GM10266 (cell line): Measurements from ENCODE around the gene PTPRM.

Experiments
- DNase-seq: peaks from one replicate; pipeline ENCODE4 v3.0.0; 2012; ENCODE audit errors: extremely low spot score
- TF ChIP-seq, protein P1 (sequence below): IDR thresholded peaks from 2 replicates; pipeline ENCODE4 v1.5.1; 2012; ENCODE audit warnings: mild to moderate bottlenecking, low read depth; ENCODE audit not compliant: control insufficient read depth, insufficient read depth; ENCODE audit errors: missing control alignments

The PTPRM gene

DNA sequence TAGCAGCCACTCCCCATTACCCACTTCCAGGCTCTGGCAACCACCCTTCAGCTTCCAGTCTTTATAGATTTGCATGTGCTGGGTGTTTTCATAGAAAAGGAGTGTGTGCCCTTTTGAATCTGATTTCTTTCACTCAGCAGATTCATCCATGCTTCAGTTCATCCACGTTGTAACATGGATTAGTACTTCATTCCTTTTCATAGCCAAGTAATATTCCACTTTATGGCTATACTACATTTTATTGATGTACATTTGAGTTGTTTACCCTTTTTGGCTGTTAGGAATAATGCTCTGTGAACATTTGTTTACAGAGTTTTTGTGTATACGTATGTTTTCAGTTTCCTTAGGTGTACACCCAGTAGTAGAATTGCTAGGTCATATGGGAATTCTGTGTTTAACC lies 836.6 kb downstream of the PTPRM start:
- TF ChIP-seq, protein P1, sequence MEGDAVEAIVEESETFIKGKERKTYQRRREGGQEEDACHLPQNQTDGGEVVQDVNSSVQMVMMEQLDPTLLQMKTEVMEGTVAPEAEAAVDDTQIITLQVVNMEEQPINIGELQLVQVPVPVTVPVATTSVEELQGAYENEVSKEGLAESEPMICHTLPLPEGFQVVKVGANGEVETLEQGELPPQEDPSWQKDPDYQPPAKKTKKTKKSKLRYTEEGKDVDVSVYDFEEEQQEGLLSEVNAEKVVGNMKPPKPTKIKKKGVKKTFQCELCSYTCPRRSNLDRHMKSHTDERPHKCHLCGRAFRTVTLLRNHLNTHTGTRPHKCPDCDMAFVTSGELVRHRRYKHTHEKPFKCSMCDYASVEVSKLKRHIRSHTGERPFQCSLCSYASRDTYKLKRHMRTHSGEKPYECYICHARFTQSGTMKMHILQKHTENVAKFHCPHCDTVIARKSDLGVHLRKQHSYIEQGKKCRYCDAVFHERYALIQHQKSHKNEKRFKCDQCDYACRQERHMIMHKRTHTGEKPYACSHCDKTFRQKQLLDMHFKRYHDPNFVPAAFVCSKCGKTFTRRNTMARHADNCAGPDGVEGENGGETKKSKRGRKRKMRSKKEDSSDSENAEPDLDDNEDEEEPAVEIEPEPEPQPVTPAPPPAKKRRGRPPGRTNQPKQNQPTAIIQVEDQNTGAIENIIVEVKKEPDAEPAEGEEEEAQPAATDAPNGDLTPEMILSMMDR, result no peak
- DNase-seq, result no peak

DNA sequence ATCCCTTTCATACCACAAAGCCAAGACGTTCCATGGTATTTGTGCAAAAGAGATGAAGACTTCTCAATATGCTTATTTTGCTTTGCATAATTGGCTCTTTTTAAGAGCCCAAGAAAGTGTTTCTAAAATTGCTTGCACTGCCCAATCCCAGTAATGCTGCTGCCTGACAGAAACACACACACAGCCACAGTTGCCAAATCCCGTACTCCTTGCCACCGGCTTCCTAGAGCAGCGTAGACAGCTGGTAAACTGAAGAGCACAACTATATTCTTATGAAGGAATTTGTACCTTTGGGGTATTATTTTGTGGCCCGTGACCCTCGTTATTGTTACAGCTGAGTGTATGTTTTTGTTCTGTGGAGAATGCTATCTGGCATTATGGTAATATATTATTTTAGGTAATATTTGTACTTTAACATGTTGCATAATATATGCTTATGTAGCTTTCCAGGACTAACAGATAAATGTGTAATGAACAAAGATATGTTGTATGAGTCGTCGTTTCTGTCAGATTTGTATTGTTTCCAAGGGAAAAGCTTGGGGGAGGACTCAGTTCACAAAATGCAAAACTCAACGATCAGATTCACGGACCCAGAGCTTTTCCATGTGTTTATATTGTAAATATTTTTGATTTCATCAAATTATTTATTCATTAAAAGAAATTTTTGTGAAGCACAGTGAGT lies 839.2 kb downstream of the PTPRM start:
- TF ChIP-seq, protein P1, result no peak
- no peak for DNase-seq

DNA sequence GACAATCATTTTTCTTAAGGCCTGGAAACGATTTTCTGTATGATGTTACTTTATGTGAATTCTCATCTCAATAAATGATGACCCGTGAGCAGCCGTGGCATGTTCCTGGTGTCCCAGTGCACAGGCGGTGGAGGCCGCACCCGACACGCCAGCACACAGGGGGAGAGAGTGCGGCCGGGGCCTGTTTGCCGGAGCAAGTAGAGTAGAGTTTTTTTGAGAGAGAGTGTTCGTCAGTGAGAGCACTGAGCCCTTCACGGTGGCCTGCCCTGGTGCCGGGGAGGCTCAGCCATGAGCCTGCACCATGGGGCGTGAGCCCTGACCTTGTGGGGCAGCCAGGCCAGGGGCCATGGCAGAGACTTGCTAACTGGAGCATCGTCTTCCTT lies 839.7 kb downstream of the PTPRM start:
- no peak for DNase-seq
- TF ChIP-seq, protein P1, result no peak

GRCh38 chr18:8409151-8409550 lies 842.0 kb downstream of the PTPRM start:
- TF ChIP-seq, protein P1, result no peak
- no peak for DNase-seq

DNA sequence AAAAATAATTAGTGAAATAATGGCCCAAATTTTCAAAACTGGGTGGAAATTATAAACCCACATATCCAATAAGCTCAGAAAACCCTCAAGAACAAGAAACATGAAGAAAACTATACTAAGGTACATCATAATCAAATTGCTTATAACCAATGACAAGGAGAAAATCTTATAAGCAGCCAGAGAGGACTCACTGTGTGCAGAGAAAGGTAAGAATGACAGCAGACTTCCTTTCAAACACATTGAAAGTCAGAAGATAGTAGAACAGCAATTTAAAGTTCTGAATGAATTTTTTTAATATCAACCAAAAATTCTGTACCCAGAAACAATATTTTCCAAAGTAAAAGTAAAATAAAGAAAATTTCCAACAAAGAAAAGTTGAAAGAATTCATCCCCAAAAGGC lies 844.4 kb downstream of the PTPRM start:
- TF ChIP-seq, protein P1, result no peak
- DNase-seq, result no peak

DNA sequence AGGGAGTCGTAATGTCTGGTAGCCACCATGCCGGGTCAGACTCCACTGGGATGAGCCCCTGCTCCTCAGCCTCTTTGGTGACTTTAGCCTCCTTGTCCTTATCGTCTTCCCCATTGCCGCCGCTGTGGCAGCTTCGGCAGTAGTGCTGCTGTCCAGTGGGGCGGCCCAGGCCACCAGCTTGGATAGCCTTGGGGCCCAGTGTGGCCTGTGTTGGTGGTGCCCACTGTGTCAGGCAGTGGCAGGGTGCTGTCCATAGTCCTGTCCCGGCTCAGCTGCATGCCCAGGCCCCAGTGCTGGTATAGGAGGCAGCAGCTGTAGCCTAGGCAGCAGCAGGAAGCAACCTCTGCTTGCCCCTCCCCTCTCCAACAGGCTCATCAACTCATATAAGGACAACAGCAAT lies 845.0 kb downstream of the PTPRM start:
- TF ChIP-seq, protein P1, result no peak
- DNase-seq, result no peak

DNA sequence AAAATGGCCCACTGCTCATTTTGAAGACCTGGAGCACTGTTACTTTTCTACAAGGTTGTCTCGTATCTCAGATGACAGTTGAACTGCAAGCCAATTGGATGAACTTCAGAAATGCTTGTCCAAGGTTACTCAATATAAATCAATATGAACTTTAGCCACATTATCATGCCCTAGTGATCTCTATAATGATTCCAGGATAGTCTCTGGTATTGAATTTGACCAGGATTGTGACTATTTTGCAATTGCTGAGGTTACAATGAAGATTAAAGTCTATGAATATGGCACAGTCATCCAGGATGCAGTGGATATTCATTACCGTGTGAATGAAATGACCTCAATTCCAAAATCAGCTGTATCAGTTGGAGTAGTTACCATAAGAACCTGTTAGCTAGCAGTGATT lies 846.1 kb downstream of the PTPRM start:
- TF ChIP-seq, protein P1, result no peak
- no peak for DNase-seq
